Measurements from ENCODE around the gene TESK1.
A peak's percentile ranks its signal among the peaks of the same experiment; 100 is the strongest.

Gene TESK1

GRCh38 chr9:35651956-35652828, 47.1 kb downstream of the TESK1 start:
- no peak for TF ChIP-seq CTCF (IDR thresholded peaks at IDR 0.05; ENCODE audit: low read depth, low read length)
- no peak overlapping the region for H3K4me3 ChIP-seq (replicated peaks in 1 of 2; ENCODE audit: low read depth in 2 of 2, low read length in 2 of 2)
- DNase-seq (ENCODE audit: low read depth in 2 of 2), result peak; percentile 67 to 87

GRCh38 chr9:35652829-35653209, 47.8 kb downstream of the TESK1 start:
- TF ChIP-seq CTCF (IDR thresholded peaks at IDR 0.05; ENCODE audit: low read depth, low read length), result no peak
- no peak overlapping the region for H3K4me3 ChIP-seq (replicated peaks in 1 of 2; ENCODE audit: low read depth in 2 of 2, low read length in 2 of 2)
- no peak for DNase-seq (ENCODE audit: low read depth in 2 of 2)

- no peak overlapping the region for H3K4me3 ChIP-seq (replicated peaks in 1 of 2; ENCODE audit: low read depth in 2 of 2, low read length in 2 of 2)
- DNase-seq (ENCODE audit: low read depth in 2 of 2), result no peak
- TF ChIP-seq CTCF (IDR thresholded peaks at IDR 0.05; ENCODE audit: low read depth, low read length), result no peak
Observed at GRCh38 chr9:35653611-35654010, 48.5 kb downstream of the TESK1 start.

DNA sequence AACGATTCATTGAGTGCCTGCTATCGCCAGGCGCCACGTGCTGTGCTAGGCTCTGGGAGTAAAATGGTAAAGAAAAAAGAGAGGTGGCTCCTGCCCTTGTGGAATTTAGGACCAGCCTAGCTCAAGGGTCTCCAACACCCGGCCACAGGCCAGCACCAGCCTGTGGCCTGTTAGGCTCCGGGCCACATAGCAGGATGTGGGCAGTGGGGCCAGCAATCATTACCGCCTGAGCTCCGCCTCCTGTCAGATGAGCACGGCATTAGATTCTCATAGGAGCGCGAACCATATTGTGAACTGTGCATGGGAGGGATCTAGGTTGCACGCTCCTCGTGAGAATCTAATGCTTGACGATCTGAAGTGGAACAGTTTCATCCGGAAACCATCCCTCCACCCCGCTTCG, 51.3 kb downstream of the TESK1 start:
- H3K4me3 ChIP-seq (replicated peaks in 1 of 2; ENCODE audit: low read depth in 2 of 2, low read length in 2 of 2), result no peak overlapping the region
- no peak for TF ChIP-seq CTCF (IDR thresholded peaks at IDR 0.05; ENCODE audit: low read depth, low read length)

DNA sequence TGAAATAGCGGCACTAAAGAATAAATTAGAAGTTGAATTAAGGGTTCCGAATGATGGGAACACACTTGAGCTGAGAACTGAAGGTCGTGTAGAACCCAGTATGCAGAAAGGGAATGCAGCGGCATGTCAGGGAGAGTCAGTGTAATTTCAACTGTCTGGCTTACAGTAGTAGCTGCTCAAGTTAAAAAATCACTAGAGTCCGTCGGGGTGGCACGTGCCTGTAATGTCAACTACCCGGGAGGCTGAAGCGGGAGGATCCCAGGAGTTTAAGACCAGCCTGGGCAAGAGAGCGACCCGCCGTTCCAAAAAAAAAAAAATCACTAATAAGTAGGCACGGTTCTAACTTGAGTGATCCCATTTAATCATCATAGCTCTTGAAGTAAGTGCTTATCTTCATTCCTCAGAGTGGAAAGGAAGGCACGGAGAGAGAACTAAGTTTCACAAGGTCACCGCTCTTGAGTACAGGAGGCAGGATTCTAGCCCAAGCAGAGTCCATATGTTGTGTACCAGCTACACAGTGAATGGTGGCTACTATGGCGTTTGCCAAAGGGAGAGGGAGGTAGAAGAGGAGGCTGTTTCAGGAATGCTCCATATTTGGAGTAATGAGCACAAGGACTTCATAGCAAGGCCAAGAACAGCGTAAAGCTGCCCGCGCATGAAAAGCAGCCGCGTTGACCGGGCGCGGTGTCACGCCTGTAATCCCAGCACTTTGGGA, 51.9 kb downstream of the TESK1 start:
- H3K4me3 ChIP-seq (replicated peaks in 1 of 2; ENCODE audit: low read depth in 2 of 2, low read length in 2 of 2), result peak overlapping the region; percentile 30 to 35
- TF ChIP-seq CTCF (IDR thresholded peaks at IDR 0.05; ENCODE audit: low read depth, low read length), result no peak
- peak in 1 of 2 donors; percentile 65 for DNase-seq (ENCODE audit: low read depth in 2 of 2)

More for the DNA sequence above, 51.3 kb downstream of the TESK1 start:
- no peak for DNase-seq (ENCODE audit: low read depth in 2 of 2)

DNA sequence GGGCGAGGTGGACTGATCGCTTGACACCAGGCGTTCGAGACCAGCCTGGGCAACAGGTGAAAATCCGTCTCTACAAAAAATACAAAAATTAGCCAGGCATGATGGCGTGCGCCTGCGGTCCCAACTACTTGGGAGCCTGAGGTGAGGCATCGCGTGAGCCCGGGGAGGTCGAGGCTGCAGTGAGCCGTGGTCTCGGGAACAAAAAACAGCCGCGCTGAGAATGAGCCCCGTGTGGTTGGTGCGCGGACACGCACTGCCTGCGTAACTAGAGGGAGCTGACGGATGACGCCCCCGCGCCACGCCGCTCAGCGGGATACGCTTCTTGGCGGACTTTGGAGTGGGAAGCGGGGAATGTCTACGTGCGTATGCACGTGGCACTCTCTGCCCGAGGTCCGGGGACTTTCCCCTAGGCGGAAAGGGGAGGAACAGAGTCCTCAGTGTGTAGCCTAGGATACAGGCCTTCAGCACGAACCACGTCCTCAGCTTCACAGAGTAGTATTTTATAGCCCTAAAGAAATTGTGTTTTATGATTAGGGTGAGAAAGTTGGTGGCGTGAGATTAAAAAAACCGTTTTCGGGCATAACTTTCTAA, 52.6 kb downstream of the TESK1 start, which contains the start of gene RMRP:
TSS of gene RMRP (minus strand) at position 474 of the 591 bp plus-strand sequence.
- TF ChIP-seq CTCF (IDR thresholded peaks at IDR 0.05; ENCODE audit: low read depth, low read length), result peak; percentile 33
- H3K4me3 ChIP-seq (replicated peaks in 1 of 2; ENCODE audit: low read depth in 2 of 2, low read length in 2 of 2), result peak within 1 kb of the TSS; percentile 92 to 97
- peak; percentile 100 for DNase-seq (ENCODE audit: low read depth in 2 of 2)

All from cardiac fibroblast (primary cell).